Measurements from ENCODE around the gene PRAMEF1. TPM values are rescaled to one million over a fixed set of nuclear protein-coding genes. Genes with fewer than 3 reads are reported as not detected.
"Not testable (repeated sequence)": the region's sequence is repeated elsewhere in the genome, so short reads cannot be mapped to it uniquely, and the experiment has no call there.

PRAMEF1 gene
- polyA plus RNA-seq (ENCODE audit: insufficient read length in 4 of 4) = not detected

GRCh38 chr1:12791097-12791496 lies at the start of gene PRAMEF1:
Gene PRAMEF1, plus strand, starts transcription at chr1:12791397. Its CDS starts 1,831 bp downstream, at chr1:12793228.
- DNase-seq (ENCODE audit: low read depth in 4 of 4, low spot score in 3 of 4) = not testable (repeated sequence)

DNA sequence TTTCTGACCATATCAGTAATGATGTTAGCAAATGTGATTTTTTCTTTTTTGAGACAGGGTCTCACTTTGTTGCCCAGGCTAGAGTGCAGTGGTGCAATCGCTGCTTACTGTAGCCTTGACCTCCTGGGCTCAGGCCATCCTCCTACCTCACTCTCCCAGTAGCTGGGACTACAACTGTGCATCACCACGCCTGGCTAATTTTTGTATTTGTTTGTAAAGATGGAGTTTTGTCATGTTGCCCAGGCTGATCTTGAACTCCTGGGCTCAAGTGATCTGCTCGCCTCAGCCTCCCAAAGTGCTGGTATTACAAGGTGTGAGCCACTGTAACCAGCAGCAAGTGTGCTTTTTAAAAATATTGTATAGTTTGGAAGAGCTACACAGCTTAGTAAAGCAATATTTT lies 49.3 kb upstream of the PRAMEF1 start:
- no peak for DNase-seq (ENCODE audit: low read depth in 4 of 4, low spot score in 3 of 4)

GRCh38 chr1:12745126-12745991 lies 45.8 kb upstream of the PRAMEF1 start:
- DNase-seq (ENCODE audit: low read depth in 4 of 4, low spot score in 3 of 4) = no peak

GRCh38 chr1:12745992-12746323 lies 45.2 kb upstream of the PRAMEF1 start, which contains the start of gene CFAP107:
Gene CFAP107, plus strand, starts transcription at chr1:12746200. Its CDS starts 231 bp downstream, at chr1:12746431.
- peak in 2 of 4 donors; percentile 14 to 19 for DNase-seq (ENCODE audit: low read depth in 4 of 4, low spot score in 3 of 4)

GRCh38 chr1:12748778-12749355 lies 42.3 kb upstream of the PRAMEF1 start:
- no peak for DNase-seq (ENCODE audit: low read depth in 4 of 4, low spot score in 3 of 4)

DNA sequence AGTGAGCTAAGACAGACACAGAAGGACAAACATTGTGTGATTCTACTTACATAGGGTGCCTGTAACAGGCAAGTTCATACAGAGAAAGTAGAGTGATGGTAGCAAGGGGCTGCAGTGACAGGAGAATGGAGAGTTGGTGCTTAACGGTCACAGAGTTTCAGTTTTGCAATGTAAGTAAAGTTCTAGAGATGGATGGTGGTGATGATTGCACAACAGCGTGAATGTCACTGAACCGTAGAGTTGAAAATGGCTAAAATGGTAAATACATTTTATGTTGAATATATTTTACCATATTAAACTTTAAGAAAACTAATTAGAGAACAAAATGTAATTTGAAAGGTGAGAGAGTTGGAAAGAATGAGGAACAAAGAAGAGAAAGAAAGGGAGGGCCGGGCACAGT lies 36.5 kb upstream of the PRAMEF1 start:
- DNase-seq (ENCODE audit: low read depth in 4 of 4, low spot score in 3 of 4) = no peak

- DNase-seq (ENCODE audit: low read depth in 4 of 4, low spot score in 3 of 4) = no peak
These were observed 34.9 kb upstream of the PRAMEF1 start for GRCh38 chr1:12756273-12756672.

DNA sequence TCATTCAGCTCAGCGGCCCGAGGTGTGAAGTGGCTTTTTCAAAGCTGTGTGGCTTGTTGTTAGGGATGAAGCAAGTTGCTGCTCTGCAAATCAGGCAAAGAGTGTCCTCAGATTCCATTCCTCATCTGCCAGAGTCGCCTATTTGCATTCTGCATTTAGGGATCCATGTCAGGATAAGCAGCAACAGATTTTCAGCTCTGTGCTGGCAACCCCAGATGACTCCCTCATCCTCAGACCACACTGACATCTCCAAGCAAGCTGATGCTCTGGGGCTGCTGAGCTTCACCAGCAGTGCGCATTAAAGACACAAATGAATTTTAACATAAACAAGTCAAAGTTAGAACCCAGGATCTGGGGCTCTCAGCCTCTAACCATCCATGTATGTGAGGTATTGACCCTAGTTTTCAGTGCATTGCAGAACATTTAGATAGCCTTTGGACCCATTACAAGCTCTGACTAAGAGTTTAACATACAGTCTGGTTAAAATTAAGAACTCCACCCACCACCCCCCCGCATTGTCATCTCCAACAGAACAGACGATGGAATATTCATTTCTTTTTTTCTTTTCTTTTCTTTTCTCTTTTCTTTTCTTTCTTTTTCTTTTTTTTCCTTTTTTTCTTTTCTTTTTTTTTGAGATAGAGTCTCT lies 34.3 kb upstream of the PRAMEF1 start:
- no peak for DNase-seq (ENCODE audit: low read depth in 4 of 4, low spot score in 3 of 4)

DNA sequence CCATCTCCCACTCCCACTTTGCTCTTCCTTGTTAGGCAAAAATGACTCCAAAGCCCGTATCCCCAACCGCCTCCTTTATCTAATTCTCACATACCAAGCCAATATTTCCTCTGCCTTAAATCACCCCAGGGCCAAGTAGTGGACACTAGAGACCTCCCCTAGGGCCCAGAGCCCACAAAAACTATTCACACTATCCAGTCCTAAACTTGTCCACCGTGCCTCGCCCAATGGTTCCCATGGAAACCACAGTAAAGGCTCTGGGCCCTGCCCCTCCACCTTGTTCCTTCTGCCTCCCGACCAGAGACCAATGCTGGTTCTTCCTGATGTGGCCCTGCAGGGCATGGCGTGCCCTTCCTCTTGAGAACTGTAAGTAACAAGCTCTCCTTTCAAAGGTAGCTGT lies 33.4 kb upstream of the PRAMEF1 start:
- no peak for DNase-seq (ENCODE audit: low read depth in 4 of 4, low spot score in 3 of 4)

- DNase-seq (ENCODE audit: low read depth in 4 of 4, low spot score in 3 of 4) = no peak
These were observed 30.9 kb upstream of the PRAMEF1 start for GRCh38 chr1:12760256-12760795.

DNA sequence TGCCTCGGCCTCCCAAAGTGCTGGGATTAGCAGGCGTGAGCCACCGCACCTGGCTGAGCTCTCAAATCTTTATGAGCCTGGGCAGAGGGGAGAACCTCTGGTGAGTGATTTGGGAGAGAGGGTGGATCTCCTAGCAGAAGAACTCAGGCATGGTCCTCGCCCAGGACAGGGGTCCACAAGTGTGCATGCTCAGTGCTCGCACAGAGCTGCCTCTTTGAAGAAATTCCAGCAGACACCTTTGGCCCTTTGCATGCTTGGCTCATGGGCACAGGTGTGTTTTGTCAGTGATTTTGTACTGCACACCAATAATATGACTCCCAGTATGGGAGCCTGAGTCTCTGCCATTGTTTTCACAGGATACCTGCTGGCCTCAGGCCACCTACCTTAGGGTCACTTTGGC lies 29.4 kb upstream of the PRAMEF1 start:
- no peak for DNase-seq (ENCODE audit: low read depth in 4 of 4, low spot score in 3 of 4)

GRCh38 chr1:12762766-12763165 lies 28.4 kb upstream of the PRAMEF1 start:
- no peak for DNase-seq (ENCODE audit: low read depth in 4 of 4, low spot score in 3 of 4)

- no peak for DNase-seq (ENCODE audit: low read depth in 4 of 4, low spot score in 3 of 4)
These were observed 27.7 kb upstream of the PRAMEF1 start for GRCh38 chr1:12763479-12763878.

DNA sequence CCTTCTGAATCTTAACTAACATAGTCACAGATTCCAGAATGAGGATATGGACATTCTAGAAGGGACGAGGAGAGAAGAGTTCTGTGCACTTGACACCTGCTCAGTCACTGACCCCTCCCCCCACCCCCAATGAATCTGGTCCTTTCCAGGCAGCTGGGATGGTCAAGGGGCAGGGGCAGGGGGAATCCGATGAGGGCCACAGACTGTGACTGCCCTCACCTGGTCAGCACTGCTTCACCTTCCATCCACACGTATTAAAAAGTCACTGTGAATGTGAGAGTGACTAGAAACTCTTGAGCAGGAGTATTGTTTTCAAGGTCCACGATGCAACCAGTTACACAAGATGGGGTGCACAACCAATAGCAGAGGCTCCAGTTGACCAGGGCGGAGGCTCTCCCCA lies 27.2 kb upstream of the PRAMEF1 start:
- no peak for DNase-seq (ENCODE audit: low read depth in 4 of 4, low spot score in 3 of 4)

- DNase-seq (ENCODE audit: low read depth in 4 of 4, low spot score in 3 of 4) = no peak
These were observed 22.2 kb upstream of the PRAMEF1 start for GRCh38 chr1:12769031-12769430.

DNA sequence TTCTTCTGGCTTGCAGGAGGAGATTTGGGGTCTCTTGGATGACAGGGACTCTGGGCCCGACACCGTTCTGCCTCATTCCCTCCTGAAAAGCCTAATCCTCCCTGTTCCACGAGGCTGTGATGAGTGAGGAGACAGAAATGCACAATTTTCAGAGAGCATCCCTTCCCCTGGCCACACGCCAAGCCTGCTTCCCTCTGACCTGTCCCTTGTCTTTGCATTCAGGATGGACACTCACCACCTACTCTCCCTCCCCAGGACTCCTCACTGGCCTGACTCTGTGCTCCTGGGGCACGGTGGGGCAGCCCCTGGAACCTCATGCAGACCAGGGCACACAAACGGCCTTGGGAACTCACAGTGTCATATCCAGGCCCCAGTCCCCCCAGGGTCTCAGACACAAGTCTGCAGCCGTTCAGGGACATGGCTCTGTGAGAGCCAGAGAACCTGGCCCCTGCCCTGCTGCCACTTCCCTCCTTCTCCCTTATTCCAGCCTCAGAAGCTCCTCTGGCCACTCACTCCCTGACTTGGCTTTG lies 21.2 kb upstream of the PRAMEF1 start:
- no peak for DNase-seq (ENCODE audit: low read depth in 4 of 4, low spot score in 3 of 4)

DNA sequence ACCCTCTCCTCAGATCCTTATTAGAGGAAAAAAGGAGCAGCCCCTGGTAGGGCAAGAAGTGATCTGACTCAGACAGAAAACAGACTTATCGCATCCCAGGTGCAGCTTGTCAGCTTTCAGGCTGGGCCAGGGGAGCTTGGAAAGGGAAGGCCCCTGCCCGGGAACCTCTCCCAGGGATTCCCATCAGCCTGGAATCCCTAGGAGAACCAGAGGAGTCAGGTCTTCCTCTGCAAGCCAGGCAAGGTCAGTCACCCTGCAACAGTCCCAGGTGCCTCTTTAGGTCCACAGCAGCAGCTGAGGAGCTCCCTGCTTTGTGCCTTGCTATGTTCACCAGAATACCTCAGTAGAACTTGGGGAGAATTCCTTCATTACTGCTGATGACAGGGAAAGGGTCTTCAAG lies 20.6 kb upstream of the PRAMEF1 start:
- DNase-seq (ENCODE audit: low read depth in 4 of 4, low spot score in 3 of 4) = no peak

- no peak for DNase-seq (ENCODE audit: low read depth in 4 of 4, low spot score in 3 of 4)
These were observed 20.0 kb upstream of the PRAMEF1 start for GRCh38 chr1:12771186-12771585.

GRCh38 chr1:12772520-12772919 lies 18.7 kb upstream of the PRAMEF1 start:
- DNase-seq (ENCODE audit: low read depth in 4 of 4, low spot score in 3 of 4) = no peak

DNA sequence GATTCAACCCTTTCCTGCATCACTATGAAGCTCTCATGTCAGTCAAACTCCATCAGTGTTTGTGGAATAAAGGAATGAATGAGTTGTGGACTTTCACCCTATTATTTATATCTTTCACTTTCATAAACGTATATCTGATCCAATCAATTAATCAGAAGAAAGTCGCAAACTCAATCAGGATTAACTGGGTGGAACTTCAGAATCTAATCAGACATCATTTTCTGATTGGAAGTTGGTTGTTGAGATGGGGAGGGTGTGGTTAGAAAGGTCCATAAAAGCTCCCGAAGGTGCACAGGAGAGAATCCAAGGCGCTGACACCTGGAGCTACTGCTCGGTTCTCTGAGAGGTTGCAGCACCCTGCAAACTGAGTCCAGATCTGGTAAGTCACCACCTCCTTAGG lies 17.8 kb upstream of the PRAMEF1 start, which contains the start of gene PRAMEF12:
Gene PRAMEF12 (plus strand): TSS at position 301 of the 400 bp plus-strand sequence. CDS start 1,130 bp downstream, outside the sequence.
- no peak for DNase-seq (ENCODE audit: low read depth in 4 of 4, low spot score in 3 of 4)

DNA sequence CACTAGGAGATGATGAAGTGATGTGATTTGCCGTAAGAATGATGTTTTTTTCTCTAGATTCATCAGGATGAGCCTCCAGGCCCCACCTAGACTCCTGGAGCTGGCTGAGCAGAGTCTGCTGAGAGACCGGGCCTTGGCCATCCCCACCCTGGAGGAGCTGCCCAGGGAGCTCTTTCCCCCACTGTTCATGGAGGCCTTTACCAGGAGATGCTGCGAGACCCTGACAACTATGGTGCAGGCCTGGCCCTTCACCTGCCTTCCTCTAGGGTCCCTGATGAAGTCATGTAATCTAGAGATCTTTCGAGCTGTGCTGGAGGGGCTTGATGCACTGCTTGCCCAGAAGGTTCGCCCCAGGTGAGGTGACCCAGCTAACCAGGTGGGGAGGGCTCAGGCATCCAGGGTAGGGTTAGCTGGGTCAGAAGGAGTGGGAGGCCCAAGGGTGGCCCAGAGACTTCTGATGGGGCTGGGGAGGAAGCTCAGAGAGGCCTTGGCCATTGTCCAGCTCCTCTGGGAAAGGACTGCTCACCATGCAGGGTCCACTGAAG lies 16.3 kb upstream of the PRAMEF1 start:
- DNase-seq (ENCODE audit: low read depth in 4 of 4, low spot score in 3 of 4) = no peak
